MCF 10A (cell line): ENCODE measurements around the gene COA1. TPM values are rescaled to one million over a fixed set of nuclear protein-coding genes. Genes with fewer than 3 reads are reported as not detected.

Experiments used
- BruUV-seq: library from RNA; stranded (reverse); fragments of 400-500 nt; replicated peaks from 2 replicates; lab custom pipeline; 2021; lab: Mats Ljungman, UMichigan
- CTCF ChIA-PET: fragments of 300-600 bp; sonication (Branson Sonifier 250); formaldehyde crosslinking; extraction: SDS; loops from one replicate; lab custom pipeline; 2021; ENCODE audit warnings: antibody characterized with exemption, inconsistent platforms; lab: Yijun Ruan, JAX
- POLR2A ChIA-PET: fragments of 300-600, 350-650 bp; sonication (Branson Sonifier 250); formaldehyde crosslinking; extraction: SDS; loops from one replicate; lab custom pipeline; 2020; ENCODE audit warnings: antibody characterized with exemption, inconsistent platforms; lab: Yijun Ruan, JAX
- DNase-seq: peaks from one replicate; pipeline ENCODE4 v3.0.0-alpha.2; 2018; ENCODE audit not compliant: unreplicated experiment
- H3K27ac Mint-ChIP-seq: one replicate; pipeline ENCODE4 v1.8.0; 2022; ENCODE audit warnings: mild to moderate bottlenecking, low read depth, mixed read lengths; ENCODE audit not compliant: unreplicated experiment
- H3K27me3 Mint-ChIP-seq: one replicate; pipeline ENCODE4 v1.8.0; 2022; ENCODE audit warnings: mixed read lengths; ENCODE audit not compliant: insufficient read depth, unreplicated experiment
- H3K36me3 Mint-ChIP-seq: one replicate; pipeline ENCODE4 v1.8.0; 2022; ENCODE audit warnings: mild to moderate bottlenecking, moderate library complexity, mixed read lengths; ENCODE audit not compliant: insufficient read depth, unreplicated experiment
- H3K4me1 Mint-ChIP-seq: one replicate; pipeline ENCODE4 v1.8.0; 2022; ENCODE audit warnings: mixed read lengths; ENCODE audit not compliant: insufficient read depth, unreplicated experiment
- H3K4me3 Mint-ChIP-seq: one replicate; pipeline ENCODE4 v1.8.0; 2022; ENCODE audit warnings: mild to moderate bottlenecking, moderate library complexity, mixed read lengths; ENCODE audit not compliant: unreplicated experiment
- H3K9me3 Mint-ChIP-seq: one replicate; pipeline ENCODE4 v1.8.0; 2022; ENCODE audit warnings: mixed read lengths; ENCODE audit not compliant: unreplicated experiment
- intact Hi-C: fragments of 100-400 bp; cut with micrococcal nuclease; formaldehyde crosslinking; loops from 2 replicates; pipeline ENCODE4 v1.14.1; 2022
- total RNA-seq: library from RNA; stranded (reverse); gene quantifications from 2 replicates; pipeline ENCODE4 v1.2.3, GENCODE V29; 2022
- TF ChIP-seq, protein P1 (sequence below): fragments of 200-600 bp; IDR thresholded peaks from one replicate; pipeline ENCODE4 v1.8.0; 2022; ENCODE audit warnings: antibody characterized with exemption, mild to moderate bottlenecking; ENCODE audit not compliant: unreplicated experiment

COA1 gene
- total RNA-seq, 1 experiment from 2014 or later: 68.5 TPM

DNA sequence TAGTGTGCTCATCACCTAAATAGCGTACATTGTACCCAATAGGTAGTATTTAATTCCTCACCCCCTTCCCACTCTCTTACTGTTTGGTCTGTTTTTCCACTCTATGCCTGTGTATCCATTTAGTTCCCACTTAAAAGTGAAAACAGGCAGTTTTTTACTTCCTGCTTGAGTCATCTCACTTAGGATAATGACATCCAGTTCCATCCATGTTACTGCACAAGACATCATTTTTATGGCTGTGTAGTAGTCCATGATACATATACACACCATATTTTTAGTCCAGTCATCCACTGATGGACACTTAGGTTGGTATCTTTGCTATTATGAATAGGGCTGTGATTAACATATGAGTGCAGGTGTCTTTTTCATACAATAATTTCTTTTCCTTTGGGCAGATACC is 136.3 kb downstream of the COA1 start:
- Mint-ChIP-seq H3K4me1 (peaks cover 55% of the 10 kb centered on the region), H3K9me3 (no peaks in the 10 kb centered on the region), H3K27ac (peak overlapping the region; percentile 81), H3K27me3 (no peaks in the 10 kb centered on the region), H3K4me3 (no peak overlapping the region), H3K36me3 (peaks cover 16% of the 10 kb centered on the region)
- BruUV-seq: no TSS peak
- TF ChIP-seq, protein P1, sequence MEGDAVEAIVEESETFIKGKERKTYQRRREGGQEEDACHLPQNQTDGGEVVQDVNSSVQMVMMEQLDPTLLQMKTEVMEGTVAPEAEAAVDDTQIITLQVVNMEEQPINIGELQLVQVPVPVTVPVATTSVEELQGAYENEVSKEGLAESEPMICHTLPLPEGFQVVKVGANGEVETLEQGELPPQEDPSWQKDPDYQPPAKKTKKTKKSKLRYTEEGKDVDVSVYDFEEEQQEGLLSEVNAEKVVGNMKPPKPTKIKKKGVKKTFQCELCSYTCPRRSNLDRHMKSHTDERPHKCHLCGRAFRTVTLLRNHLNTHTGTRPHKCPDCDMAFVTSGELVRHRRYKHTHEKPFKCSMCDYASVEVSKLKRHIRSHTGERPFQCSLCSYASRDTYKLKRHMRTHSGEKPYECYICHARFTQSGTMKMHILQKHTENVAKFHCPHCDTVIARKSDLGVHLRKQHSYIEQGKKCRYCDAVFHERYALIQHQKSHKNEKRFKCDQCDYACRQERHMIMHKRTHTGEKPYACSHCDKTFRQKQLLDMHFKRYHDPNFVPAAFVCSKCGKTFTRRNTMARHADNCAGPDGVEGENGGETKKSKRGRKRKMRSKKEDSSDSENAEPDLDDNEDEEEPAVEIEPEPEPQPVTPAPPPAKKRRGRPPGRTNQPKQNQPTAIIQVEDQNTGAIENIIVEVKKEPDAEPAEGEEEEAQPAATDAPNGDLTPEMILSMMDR: no peak
- no peak for DNase-seq
- CTCF ChIA-PET: interaction anchor here (0.7 to 0.8 kb wide), 2 partner anchors 25 to 106 kb away, joined by 3 to 4 read pairs; no protein-coding TSS in a partner anchor
- POLR2A ChIA-PET: interaction anchor here (1.1 to 3.0 kb wide), 5 partner anchors 9 to 107 kb away, joined by 5 to 9 read pairs (median 6); partner anchors contain the start of gene STK17A
- intact Hi-C loops: no loop called here

DNA sequence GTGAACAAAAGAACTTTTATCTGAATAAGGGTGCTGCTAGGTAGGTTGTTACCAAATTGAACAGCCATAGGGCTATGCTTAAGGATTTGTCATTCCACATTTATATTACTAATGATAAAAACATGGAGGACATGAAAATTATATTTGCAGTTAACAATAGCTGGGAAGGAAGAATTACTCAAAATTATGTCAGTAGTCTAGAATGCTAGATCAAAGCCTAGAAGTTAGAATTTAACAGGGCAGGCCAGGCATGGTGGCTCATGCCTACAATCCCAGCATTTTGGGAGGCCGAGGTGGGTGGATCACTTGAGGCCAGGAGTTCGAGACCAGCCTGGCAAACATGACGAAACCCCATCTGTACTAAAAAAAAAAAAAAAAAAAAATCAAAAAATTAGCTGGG is 137.0 kb downstream of the COA1 start:
- POLR2A ChIA-PET: interaction anchor here (0.6 to 3.0 kb wide), 13 partner anchors 8 to 660 kb away, joined by 3 to 9 read pairs (median 5); partner anchors contain the start of genes MRPL32, PSMA2 and STK17A

DNA sequence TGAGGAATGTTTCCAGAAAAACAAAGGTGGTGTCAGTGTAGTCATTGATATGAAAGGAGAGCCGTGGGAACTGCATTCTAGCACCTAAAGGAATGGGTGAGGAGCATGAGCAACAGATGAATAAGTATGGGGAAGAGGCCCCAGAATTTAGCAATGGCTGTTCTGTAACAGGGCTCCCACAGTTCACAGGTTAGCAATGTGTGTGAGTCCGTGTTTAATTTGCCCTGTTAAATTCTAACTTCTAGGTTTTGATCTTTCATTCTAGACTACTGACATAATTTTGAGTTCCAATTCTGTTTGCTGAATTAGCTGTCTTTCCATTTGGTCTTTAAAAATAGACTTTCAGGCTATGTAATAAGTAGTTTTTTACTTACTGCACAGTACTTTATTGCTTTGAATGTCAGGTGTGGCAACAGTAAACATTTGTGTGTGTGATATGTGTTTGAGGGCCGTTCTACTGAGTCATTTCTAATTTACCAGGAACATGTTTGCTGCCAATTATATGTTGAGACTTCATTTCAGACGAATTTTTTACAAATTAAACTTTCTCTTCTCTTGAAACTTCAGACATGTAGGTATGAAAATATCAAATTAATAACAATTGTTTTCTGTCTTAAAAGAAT is 137.7 kb downstream of the COA1 start:
- no peaks in the 10 kb centered on the region for H3K9me3 Mint-ChIP-seq

More for the DNA sequence above, 137.0 kb downstream of the COA1 start:
- Mint-ChIP-seq H3K27me3 (no peaks in the 10 kb centered on the region), H3K27ac (peak overlapping the region; percentile 81), H3K4me1 (peaks cover 55% of the 10 kb centered on the region), H3K36me3 (peaks cover 9% of the 10 kb centered on the region), H3K4me3 (peak overlapping the region; percentile 23), H3K9me3 (no peaks in the 10 kb centered on the region)
- no peak for DNase-seq
- intact Hi-C loops: no loop called here
- CTCF ChIA-PET: interaction anchor here (0.7 to 1.0 kb wide), 3 partner anchors 10 to 107 kb away, joined by 3 to 4 read pairs (median 3); partner anchors contain the start of gene STK17A
- BruUV-seq: no TSS peak
- TF ChIP-seq, protein P1: no peak

More for the DNA sequence above, 137.7 kb downstream of the COA1 start:
- intact Hi-C loops: no loop called here
- Mint-ChIP-seq H3K36me3 (peaks cover 3% of the 10 kb centered on the region), H3K4me1 (peaks cover 55% of the 10 kb centered on the region), H3K27ac (peak overlapping the region; percentile 81), H3K4me3 (peak overlapping the region; percentile 23), H3K27me3 (no peaks in the 10 kb centered on the region)
- peak; percentile 72 for DNase-seq
- TF ChIP-seq, protein P1: no peak
- ChIA-PET POLR2A (interaction anchor here (0.8 to 3.0 kb wide), 16 partner anchors 7 to 660 kb away, joined by 3 to 9 read pairs (median 4); partner anchors contain the start of genes MRPL32, PSMA2 and STK17A), CTCF (interaction anchor here (1.0 to 1.7 kb wide), 4 partner anchors 9 to 108 kb away, joined by 3 to 6 read pairs (median 4); partner anchors contain the start of gene STK17A)
- BruUV-seq: no TSS peak
